Stimulated activated naive CD8-positive, alpha-beta T cell treated with anti-CD3 and anti-CD28 coated beads, Interleukin-15, amount 100 ng/mL, for 72 hours (primary cell): Measurements from ENCODE around the gene CAMTA1.

Experiments
- ATAC-seq: fragments of 150-1000 bp; cut with Tn5 transposase; 2 replicates; pipeline ENCODE4 v1.10.0; 2021; ENCODE audit warnings: mild to moderate bottlenecking, moderate library complexity
- DNase-seq, 2 donors: peaks; one replicate each; pipeline ENCODE4 v3.0.0; 2021 to 2022
- H3K27ac Mint-ChIP-seq, 2 donors: one replicate each; pipeline ENCODE4 v1.8.0; 2022; ENCODE audit warnings: mild to moderate bottlenecking in 2 of 2, mixed read lengths in 2 of 2, moderate library complexity in 2 of 2
- H3K27me3 Mint-ChIP-seq: one replicate; pipeline ENCODE4 v1.8.0; 2022; ENCODE audit warnings: mixed read lengths
- H3K4me1 Mint-ChIP-seq: one replicate; pipeline ENCODE4 v1.8.0; 2022; ENCODE audit warnings: mild to moderate bottlenecking, mixed read lengths
- H3K4me3 Mint-ChIP-seq, 2 donors: one replicate each; pipeline ENCODE4 v1.8.0; 2022; ENCODE audit warnings: mild to moderate bottlenecking in 2 of 2, mixed read lengths in 2 of 2, moderate library complexity in 1 of 2
- H3K9me3 Mint-ChIP-seq, 2 donors: one replicate each; pipeline ENCODE4 v1.8.0; 2022; ENCODE audit warnings: mixed read lengths in 2 of 2

Gene CAMTA1

GRCh38 chr1:7617826-7618225, 832.6 kb downstream of the CAMTA1 start:
- DNase-seq, result no peak
- peaks cover 58% of the 10 kb centered on the region for H3K27me3 Mint-ChIP-seq
- no peak for ATAC-seq
- H3K4me1 Mint-ChIP-seq, result no peaks in the 10 kb centered on the region
- no peak overlapping the region for H3K4me3 Mint-ChIP-seq
- no peaks in the 10 kb centered on the region for H3K9me3 Mint-ChIP-seq
- H3K27ac Mint-ChIP-seq, result no peak overlapping the region

- Mint-ChIP-seq H3K4me3 (no peak overlapping the region), H3K27ac (no peak overlapping the region), H3K27me3 (peaks cover 57% of the 10 kb centered on the region), H3K4me1 (no peaks in the 10 kb centered on the region), H3K9me3 (no peaks in the 10 kb centered on the region)
- DNase-seq (no peak), ATAC-seq (no peak)
These were observed 834.9 kb downstream of the CAMTA1 start for GRCh38 chr1:7620196-7620595.

- peaks cover 52% of the 10 kb centered on the region for H3K27me3 Mint-ChIP-seq
- no peak overlapping the region for H3K4me3 Mint-ChIP-seq
- H3K27ac Mint-ChIP-seq, result no peak overlapping the region
- no peaks in the 10 kb centered on the region for H3K4me1 Mint-ChIP-seq
- DNase-seq, result no peak
- no peaks in the 10 kb centered on the region for H3K9me3 Mint-ChIP-seq
- ATAC-seq, result no peak
These were observed 836.3 kb downstream of the CAMTA1 start for GRCh38 chr1:7621334-7622219.

- H3K4me1 Mint-ChIP-seq, result no peaks in the 10 kb centered on the region
- H3K9me3 Mint-ChIP-seq, result no peaks in the 10 kb centered on the region
- H3K27me3 Mint-ChIP-seq, result peaks cover 40% of the 10 kb centered on the region
- ATAC-seq (no peak), DNase-seq (no peak)
- H3K4me3 Mint-ChIP-seq, result no peak overlapping the region
- no peak overlapping the region for H3K27ac Mint-ChIP-seq
These were observed 838.6 kb downstream of the CAMTA1 start for GRCh38 chr1:7623842-7624241.

GRCh38 chr1:7624791-7625355, 839.6 kb downstream of the CAMTA1 start:
- no peak for ATAC-seq
- no peak overlapping the region for H3K4me3 Mint-ChIP-seq
- no peak for DNase-seq
- H3K27ac Mint-ChIP-seq, result peak overlapping the region in 1 of 2 donors; percentile 28
- H3K9me3 Mint-ChIP-seq, result no peaks in the 10 kb centered on the region
- H3K4me1 Mint-ChIP-seq, result no peaks in the 10 kb centered on the region
- H3K27me3 Mint-ChIP-seq, result peaks cover 47% of the 10 kb centered on the region

GRCh38 chr1:7625401-7625800, 840.1 kb downstream of the CAMTA1 start:
- H3K27ac Mint-ChIP-seq, result no peak overlapping the region
- H3K27me3 Mint-ChIP-seq, result peaks cover 47% of the 10 kb centered on the region
- no peak overlapping the region for H3K4me3 Mint-ChIP-seq
- H3K4me1 Mint-ChIP-seq, result no peaks in the 10 kb centered on the region
- DNase-seq (no peak), ATAC-seq (no peak)
- H3K9me3 Mint-ChIP-seq, result no peaks in the 10 kb centered on the region

- Mint-ChIP-seq H3K9me3 (no peaks in the 10 kb centered on the region), H3K4me3 (no peak overlapping the region), H3K4me1 (peaks cover 5% of the 10 kb centered on the region), H3K27me3 (peaks cover 51% of the 10 kb centered on the region), H3K27ac (no peak overlapping the region)
- DNase-seq (no peak), ATAC-seq (no peak)
These were observed 843.0 kb downstream of the CAMTA1 start for GRCh38 chr1:7628273-7628672.

GRCh38 chr1:7629011-7629410, 843.8 kb downstream of the CAMTA1 start:
- DNase-seq, result no peak
- peaks cover 5% of the 10 kb centered on the region for H3K4me1 Mint-ChIP-seq
- H3K4me3 Mint-ChIP-seq, result no peak overlapping the region
- peaks cover 58% of the 10 kb centered on the region for H3K27me3 Mint-ChIP-seq
- H3K9me3 Mint-ChIP-seq, result no peaks in the 10 kb centered on the region
- H3K27ac Mint-ChIP-seq, result peak overlapping the region in 1 of 2 donors; percentile 61
- ATAC-seq, result no peak

- peaks cover 60% of the 10 kb centered on the region for H3K27me3 Mint-ChIP-seq
These were observed 844.4 kb downstream of the CAMTA1 start for GRCh38 chr1:7629465-7630195.

GRCh38 chr1:7630378-7630777, 845.1 kb downstream of the CAMTA1 start:
- H3K27me3 Mint-ChIP-seq, result peaks cover 59% of the 10 kb centered on the region
- H3K4me3 Mint-ChIP-seq, result no peak overlapping the region
- no peak for ATAC-seq
- no peak overlapping the region for H3K27ac Mint-ChIP-seq
- no peaks in the 10 kb centered on the region for H3K9me3 Mint-ChIP-seq
- H3K4me1 Mint-ChIP-seq, result peaks cover 5% of the 10 kb centered on the region
- no peak for DNase-seq

More at GRCh38 chr1:7629465-7630195, 844.4 kb downstream of the CAMTA1 start:
- H3K4me1 Mint-ChIP-seq, result peaks cover 5% of the 10 kb centered on the region
- peak overlapping the region; percentile 61 to 67 for H3K27ac Mint-ChIP-seq
- no peak overlapping the region for H3K4me3 Mint-ChIP-seq
- no peak for ATAC-seq
- no peaks in the 10 kb centered on the region for H3K9me3 Mint-ChIP-seq
- DNase-seq, result no peak

- H3K4me3 Mint-ChIP-seq, result no peak overlapping the region
- ATAC-seq (no peak), DNase-seq (no peak)
- H3K9me3 Mint-ChIP-seq, result no peaks in the 10 kb centered on the region
- H3K27ac Mint-ChIP-seq, result no peak overlapping the region
- peaks cover 5% of the 10 kb centered on the region for H3K4me1 Mint-ChIP-seq
- peaks cover 59% of the 10 kb centered on the region for H3K27me3 Mint-ChIP-seq
These were observed 846.9 kb downstream of the CAMTA1 start for GRCh38 chr1:7632176-7632575.

- Mint-ChIP-seq H3K4me1 (peaks cover 5% of the 10 kb centered on the region), H3K4me3 (no peak overlapping the region), H3K9me3 (no peaks in the 10 kb centered on the region), H3K27ac (no peak overlapping the region), H3K27me3 (peaks cover 59% of the 10 kb centered on the region)
- DNase-seq (no peak), ATAC-seq (no peak)
These were observed 847.4 kb downstream of the CAMTA1 start for GRCh38 chr1:7632681-7633080.

GRCh38 chr1:7633506-7634245, 848.4 kb downstream of the CAMTA1 start:
- peak overlapping the region in 1 of 2 donors; percentile 81 for H3K27ac Mint-ChIP-seq
- no peaks in the 10 kb centered on the region for H3K9me3 Mint-ChIP-seq
- H3K4me3 Mint-ChIP-seq, result no peak overlapping the region
- no peak for DNase-seq
- peaks cover 59% of the 10 kb centered on the region for H3K27me3 Mint-ChIP-seq
- H3K4me1 Mint-ChIP-seq, result peaks cover 5% of the 10 kb centered on the region
- ATAC-seq, result no peak

- no peak for DNase-seq
- Mint-ChIP-seq H3K27ac (no peak overlapping the region), H3K27me3 (peaks cover 53% of the 10 kb centered on the region), H3K4me3 (no peak overlapping the region), H3K9me3 (no peaks in the 10 kb centered on the region), H3K4me1 (peaks cover 5% of the 10 kb centered on the region)
- ATAC-seq, result no peak
These were observed 849.4 kb downstream of the CAMTA1 start for GRCh38 chr1:7634546-7635240.
